GM21515 (cell line): ENCODE data around the gene MAP3K2.

Experiments used
- ATAC-seq: cut with Tn5 transposase; IDR thresholded peaks from one replicate; pipeline ENCODE4 v1.9.1; 2021; ENCODE audit not compliant: unreplicated experiment

MAP3K2 gene

DNA sequence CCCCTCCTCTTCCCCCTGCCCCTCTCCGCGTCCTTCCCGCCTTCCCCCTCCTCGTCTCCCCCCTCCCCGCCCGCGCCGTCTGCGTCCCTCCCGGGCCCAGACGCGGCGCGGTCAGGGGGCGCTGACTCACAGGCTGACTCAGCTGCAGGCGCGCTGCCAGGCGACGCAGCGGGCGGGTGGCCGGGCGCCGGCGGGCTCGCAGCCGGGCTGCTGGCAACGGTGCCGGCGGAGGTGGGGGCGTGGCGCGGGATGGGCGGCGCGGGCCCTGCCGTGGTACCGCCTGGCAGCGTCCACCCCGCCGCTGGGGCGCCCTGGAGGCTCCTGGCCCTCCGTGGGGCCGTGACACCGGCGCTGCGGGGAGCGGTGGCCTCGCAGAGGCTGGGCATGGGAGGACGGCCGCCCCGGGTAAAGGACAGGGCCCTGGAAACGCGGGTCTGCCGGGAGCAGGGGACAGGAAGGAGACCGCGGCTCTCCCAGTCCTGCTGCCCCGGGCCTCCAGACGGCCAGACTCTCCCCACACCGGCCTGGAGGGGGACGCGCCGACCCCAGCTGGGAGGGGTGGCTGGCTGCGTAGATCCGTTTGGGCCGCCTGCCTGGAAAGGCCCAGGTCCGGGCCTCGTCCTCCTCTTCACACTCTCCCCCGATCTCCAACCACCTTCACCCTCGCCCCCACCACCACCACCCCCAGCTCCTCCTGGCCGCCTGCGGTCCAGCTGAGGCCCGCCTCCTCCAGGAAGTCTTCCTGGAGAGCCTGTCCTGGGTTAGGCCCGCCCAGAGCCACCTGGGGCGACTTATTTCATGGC lies 20.4 kb upstream of the MAP3K2 start:
- ATAC-seq: peak; percentile 68

DNA sequence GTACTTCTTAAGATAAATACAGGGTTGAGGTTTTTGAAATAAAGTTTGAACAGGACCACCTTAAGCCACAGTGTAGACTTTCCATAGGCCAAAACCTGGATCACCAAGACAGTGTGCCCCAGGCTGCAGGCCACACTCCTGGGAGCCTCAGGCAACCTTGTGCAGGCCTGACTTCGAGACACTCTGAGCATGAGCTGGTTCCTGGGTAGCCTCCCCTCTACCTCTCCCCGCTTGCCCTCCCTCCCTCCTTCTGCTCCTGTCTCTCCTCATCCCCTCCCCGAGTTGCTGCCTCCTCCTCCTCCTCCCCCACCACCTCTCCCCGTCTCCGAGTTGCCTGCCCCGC lies 19.9 kb upstream of the MAP3K2 start:
- peak; percentile 14 for ATAC-seq

DNA sequence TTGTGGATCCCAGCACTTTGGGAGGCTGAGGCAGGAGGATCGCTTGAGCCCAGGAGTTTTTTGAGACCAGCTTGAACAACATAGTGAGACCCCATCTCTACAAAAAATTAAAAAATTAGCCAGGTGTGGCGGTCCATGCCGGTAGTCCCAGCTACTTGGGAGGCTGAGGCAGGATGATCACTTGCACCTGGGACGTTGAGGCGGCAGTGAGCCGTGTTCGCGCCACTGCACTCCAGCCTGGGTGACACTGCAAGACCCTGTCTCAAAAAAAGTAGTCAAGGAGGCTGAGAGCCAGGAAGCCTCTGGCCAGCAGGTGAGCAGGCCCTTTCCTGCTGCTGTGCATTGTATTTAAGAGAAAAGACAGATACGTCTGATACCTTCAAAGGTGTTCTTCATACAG lies 19.3 kb upstream of the MAP3K2 start:
- no peak for ATAC-seq

DNA sequence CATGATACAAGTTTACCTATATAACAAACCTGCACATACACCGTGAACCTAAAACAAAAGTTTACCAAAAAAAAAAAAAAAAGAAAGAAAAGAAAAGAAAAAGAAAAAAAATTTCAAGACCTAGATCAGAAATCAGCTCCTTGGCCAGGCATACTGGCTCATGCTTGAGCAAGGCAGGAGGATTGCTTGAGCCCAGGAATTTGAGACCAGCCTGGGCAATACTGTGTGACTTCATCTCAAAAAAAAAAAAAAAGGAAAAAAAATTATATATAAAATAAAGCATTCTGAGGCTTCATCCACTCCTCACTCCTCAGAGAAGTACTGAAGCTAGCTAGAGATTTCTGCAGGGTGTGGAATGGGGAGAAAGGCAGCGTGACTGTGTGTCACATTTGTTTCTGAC lies 18.7 kb upstream of the MAP3K2 start:
- no peak for ATAC-seq

DNA sequence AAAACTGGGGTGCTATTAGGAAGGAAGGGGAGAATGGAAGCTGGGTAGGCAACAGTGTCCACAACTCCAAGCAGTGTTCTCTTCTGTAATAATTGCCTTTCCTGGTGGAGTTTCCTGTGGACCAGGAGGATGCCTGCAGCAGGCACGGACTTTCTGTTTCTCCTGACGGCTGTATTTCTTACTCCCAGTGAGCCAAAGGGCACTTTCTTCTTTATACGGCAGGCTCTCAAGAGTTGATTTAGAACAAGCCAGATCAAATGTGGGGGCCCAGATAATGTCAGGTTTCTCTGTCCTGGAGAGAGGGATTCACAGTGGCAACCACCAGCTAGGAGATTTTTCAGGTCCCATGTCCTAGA lies 17.5 kb upstream of the MAP3K2 start:
- ATAC-seq: no peak

DNA sequence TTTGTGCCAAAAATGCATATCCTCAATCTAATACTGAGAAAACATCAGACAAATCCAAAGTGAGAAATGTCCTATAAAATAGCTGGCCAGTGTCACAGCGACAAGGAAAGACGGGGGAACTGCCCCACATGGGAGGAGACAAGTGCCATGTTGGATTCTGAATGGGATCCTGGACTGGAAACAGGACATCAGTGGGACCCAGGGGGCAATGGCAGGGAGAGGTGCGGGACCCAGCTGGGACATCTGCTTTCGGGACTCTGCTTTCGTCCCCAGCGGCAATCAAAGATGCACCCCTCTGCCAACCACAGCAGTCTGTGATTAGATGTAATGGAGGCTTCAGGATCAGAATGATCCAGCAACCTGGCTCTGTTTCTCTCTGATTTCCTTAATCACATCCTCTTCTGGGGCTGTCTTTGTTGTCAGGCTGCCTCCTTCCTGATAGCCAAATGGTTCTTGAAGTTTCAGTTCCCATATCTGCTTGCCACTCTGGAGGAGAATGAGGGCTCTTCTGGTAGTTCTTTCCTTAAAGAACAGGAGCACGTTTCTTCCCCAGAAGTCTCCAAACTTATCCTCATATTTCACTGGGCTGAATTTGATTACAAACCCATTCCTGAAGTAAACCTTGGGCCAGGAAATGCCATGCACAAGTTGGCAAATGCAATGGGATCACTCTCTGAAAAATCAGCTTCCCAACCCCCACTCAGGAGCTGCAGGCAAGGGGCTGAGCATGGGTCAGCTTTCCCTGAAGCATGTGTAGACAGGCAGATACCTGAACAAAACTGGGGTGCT lies 16.9 kb upstream of the MAP3K2 start:
- ATAC-seq: no peak

DNA sequence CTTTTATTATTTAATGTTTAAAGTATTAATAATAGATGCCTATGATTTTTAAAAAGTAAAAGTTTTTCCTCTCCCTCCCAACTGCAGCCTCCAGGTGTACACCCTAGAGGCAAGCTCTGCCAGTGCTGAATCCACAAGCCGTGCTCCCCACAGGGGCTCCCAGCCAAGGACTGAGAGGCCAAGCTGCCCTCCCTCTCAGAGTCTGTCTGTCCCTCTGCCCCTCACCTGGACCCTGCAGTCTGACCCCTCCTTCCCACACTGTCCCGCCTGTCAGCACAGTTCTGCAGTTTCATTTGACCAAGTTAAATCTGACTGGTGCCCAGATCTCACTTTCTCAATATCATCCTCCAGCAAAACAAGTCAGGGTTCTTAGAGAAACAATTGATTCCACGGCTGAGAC lies 15.7 kb upstream of the MAP3K2 start:
- ATAC-seq: no peak

DNA sequence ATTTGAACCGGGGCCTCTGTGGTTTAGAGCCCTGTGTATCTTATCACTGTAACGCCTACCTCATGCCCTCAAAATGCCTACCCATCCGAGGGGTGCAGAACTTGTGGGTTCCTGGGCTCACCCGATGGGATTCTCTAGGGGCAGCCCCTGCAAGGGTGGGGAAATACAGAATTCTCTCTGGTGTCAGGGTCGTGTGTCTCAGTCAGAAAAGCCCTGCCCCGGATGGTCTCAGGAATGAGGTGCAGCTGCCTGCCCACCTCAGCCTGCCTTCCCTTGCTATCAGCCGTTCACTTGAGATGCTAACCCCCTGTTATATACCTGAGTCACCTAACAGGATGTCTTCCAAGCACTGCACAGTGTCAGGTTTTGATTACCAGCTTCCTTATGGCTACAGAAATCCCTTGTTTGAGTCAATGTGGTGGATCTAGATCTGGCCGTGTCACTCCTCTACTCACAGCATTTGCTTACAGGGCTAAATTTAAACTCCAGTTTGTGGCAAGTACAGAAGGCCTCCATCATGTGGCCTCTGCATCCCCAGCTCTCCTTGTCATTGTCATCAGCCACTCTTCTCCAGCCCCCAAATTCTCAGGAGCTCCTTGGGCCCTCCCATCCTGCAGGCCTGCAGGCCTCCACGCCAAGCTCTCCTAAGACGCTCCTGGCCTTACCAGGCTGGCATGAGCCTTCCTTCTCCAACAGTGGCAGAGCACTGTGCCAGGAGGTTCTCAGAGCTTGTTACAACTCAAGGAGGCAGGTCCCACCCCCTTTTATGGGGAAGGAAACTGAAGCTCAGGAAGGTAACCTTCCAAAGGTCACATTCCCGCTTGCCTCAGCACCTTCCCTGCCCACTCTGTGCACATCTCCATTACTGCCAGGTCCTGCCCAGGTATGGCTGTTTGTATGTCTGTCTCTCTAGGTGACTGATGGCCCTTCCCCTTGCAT lies 14.3 kb upstream of the MAP3K2 start:
- no peak for ATAC-seq

DNA sequence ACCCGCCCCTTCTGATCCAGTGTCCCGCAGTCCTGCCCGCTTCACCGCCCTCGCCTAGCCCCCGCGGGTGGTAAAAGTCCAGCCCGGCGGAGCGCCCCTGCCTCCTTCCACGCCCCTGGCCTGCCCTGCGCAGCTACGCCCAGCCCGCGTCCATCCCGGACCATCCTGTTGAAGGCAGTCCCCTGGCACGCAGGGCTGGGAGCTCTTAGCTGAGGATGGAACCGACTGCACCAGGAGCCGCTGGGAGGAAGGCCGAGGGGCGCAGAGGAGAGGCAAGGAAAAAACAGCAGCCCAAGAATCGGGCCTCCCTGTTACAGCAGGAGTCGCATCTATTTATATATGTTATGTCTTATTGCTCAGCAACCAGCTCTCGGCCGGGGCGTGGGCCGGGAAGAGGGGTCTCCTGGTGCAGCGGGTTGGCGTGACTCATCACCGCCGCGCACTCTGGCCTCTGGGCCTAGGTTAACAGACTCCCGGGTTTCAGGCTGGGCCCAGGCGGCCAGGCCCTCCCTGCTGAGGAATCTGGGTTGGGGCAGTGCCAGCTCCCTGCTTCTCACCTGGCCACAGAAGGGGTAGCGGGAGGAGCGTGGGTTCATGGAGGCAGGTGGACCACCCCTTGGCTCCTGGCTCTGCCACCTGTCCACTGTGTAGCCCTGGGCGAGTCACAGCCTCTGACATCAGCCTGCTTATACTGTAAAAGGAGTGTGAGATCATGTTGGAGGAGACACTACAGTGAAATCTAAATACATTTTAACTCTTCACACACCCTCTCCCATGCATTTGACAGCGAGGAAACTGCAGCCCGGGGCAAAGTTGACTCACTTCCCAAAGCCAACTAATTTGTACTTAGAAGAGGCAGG lies 13.4 kb upstream of the MAP3K2 start:
- ATAC-seq: no peak

DNA sequence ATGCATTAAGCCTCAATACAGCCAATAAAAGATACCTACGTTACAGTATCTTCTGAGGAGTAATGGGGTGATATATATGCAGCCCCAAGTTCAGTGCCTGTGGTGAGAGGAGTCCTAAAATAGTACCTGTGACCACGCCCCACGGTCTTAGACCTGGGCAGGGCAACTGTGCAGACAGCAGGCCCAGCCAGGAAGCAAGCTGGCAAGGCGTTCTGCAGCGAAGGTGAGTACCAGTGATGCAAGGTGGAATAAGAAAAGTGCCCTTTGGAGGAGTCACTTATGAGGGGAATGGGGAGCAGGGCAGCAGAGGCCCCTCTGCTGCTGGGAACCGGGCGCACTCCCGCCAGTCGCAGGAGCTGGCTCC lies 12.7 kb upstream of the MAP3K2 start:
- no peak for ATAC-seq

DNA sequence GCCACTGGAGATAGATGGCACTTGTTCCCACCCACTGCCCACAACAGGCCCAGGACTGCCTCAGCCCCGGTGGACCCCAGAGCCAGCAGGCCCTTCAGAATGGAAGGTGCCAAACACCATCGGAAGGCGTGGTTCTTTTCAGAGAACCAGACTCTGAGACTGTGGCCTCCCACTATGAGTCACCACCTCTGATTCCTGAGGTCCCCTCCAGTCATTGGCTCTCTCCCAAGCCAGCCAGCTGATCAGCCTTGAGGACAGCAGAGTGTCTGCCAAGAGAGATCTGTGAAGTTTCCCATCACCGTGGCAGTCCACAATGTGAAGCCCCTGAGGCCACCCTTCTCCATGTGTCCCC lies 10.4 kb upstream of the MAP3K2 start:
- ATAC-seq: peak; percentile 86

DNA sequence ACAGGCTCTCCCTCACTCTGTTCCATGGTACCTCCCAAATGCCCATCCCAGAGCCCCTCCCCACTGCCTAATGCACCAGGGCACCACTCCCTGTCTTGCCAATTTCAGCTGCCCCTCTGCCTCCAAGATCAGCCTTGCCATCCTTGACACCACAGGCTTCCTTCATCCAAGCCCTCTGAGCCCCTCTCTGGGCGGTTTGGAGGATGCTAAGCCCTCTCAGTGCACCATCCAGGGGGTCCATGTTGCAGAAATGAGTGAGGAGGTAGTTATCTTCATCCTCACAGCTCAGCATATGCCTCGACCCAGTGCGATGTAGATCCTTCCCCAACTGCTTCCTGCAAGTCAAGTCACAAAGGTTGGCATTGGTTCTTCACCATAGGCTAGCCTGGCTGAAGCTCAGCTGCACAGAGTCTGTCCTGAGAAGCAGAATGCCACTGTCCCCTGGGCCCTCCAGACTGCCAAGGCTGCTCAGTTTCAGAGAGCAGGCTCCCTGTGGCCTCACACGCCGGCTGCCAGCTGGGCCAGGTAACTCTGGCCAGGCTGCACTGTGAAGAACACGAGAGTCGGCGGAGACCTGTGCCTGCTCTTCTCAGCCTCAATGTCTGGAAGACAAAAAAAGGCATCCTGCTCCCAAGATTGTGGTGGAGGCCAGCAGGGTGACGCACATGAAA lies 9.9 kb upstream of the MAP3K2 start:
- ATAC-seq: no peak

DNA sequence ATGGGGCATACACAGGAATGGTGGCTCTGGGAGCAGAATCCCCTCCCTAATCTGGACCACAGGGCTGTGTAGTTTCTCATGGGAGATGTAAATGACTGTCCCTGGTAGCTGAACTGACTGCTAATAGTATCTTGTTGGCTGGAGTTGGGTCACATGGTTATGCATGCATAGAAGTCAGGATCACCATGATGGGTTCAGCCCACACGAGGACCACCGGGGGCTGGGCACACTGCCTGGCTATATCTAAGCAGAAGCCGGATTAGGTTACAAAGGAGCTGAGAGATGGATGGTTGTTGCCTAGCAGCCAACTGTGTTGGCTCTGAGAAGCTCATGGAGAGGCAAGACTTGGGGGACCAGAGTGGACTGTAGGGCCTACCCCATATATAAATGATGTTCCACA lies 6.7 kb upstream of the MAP3K2 start:
- ATAC-seq: no peak

DNA sequence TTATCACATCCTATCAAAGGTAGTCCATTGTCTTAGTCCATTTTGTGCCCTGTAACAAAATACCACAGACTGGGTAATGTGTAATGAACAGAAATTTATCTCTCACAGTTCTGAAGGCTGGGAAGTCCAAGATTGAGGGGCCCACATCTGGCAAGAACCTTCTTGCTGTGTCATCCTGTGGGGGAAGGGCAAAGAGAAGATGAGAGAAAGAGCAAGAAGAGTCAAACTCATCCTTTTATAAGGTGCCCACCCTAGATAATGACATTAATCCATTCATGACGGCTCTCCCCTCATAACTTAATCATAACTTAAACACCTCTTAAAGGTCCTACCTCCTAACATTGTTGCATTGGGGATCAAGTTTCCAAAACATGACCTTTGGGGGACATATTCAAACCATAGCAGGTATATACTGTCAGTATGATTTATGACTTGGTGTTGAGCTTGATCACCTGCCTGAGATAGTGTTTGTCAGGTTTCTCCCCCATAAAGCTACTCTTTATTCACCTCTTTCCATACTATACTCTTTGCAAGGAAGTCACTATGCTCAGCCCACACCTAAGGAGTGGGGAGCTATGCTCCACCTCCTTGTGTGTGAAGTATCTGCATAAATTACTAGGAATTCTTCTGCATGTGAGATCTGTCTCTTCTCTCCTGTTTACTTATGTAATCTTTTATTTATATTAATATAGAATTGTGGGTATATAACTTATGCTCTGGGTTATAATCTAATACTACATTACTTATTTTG lies 5.2 kb upstream of the MAP3K2 start:
- ATAC-seq: no peak

DNA sequence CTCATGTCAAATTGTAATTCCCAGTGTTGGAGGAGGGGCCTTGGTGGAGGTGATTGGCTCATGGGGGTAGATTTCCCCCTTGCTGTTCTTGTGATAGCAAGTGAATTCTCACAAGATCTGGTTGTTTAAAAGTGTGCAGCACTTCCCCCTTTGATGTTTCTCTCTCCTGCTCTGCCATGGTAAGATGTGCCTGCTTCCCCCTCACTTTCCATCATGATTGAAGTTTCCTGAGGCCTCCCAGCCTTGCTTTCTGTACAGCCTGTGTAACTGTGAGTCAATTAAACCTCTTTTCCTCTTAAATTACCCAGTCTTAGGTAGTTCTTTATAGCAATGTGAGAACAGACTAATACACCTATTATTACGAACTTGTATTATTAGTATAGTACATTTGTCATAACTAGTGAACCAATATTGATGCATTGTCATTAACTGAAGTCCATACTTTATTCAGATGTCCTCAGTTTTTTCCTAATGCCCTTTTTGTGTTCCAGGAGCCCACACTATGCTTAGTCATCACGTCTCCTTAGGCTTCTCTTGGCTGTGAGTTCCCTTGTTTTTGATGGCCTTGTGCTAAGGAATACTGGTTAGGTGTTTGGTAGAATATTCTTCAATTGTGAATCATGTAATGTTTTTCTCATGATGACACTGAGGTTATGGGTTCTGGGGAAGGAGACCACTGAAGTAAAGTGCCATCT lies 4.5 kb upstream of the MAP3K2 start:
- no peak for ATAC-seq

DNA sequence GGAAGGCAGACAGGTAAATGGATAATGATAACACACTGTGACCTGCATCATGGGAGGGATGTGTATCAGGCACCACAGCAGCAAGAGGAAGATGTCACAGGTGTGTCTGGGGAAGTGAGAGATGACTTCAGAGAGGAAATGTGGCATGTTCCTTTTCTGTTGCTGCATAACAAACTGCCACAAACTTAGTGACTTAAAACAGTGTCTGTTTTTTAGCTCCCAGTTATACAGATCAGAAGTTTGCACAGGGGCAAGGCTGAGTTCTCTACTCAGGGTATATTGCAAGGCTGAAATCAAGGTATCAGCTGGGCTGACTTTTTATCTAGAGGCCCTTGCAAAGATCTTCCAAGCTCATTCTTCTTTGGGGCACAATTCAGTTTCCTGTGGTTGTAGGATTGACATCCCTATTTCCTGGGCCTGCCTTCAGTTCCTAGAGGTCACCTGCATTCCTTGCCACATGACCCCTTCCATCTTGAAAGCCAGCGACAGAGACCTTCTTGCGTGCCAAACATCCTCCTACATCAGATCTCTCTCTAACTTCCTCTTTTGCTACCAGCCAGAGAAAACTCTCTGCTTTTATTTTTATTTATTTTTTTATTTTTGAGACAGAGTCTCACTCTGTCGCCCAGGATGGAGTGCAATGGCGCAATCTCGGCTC lies 2.1 kb upstream of the MAP3K2 start:
- peak; percentile 21 for ATAC-seq

DNA sequence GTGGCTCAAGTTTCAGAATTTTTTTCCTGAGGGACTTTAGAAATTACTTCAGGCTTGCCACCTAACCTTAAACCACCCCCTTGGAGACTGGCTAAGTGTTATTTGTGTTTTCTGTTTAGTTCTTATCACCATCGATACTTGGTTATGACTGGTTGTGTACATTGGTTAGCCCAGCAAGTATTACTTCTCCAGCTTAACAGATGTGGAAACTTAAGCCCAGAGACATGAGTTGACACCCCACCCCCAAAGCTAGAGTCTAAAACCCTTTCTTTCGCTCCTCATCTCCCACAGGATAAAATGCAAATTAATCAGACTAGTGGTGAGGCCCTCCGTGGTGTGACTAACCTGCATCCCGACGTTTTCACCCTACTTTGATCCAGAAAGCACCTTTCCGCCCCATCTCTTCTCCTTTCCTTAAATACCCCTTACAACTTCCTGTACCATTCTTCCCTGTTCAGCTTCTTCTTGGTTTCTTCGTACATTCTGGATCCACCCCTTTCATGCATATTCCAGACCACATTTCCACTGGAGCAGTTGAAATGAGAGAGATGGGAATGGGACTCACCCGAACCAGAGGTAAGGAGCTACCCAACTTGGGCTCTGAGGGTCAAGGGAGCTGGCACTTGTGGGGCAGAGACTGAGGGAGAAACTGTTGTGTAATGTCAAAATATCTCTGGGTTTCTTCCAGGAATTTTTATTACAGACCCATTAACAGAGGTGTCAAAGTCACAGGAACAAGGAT lies 819 bp upstream of the MAP3K2 start:
- ATAC-seq: no peak
